Endothelial cell of hepatic sinusoid (primary cell): ENCODE measurements around the gene TJP1.
"Not testable (repeated sequence)": the region's sequence is repeated elsewhere in the genome, so short reads cannot be mapped to it uniquely, and the experiment has no call there.

Experiments
- in situ Hi-C: cut with HindIII; loops from 2 replicates; pipeline ENCODE4 v1.10.0; 2017; ENCODE audit warnings: low sequenced_read_pairs

TJP1 gene

GRCh38 chr15:29840054-29840453, 17.8 kb upstream of the TJP1 start:
- in situ Hi-C loops: no loop called here

- in situ Hi-C loops: no loop called here
Measured at GRCh38 chr15:29838352-29839010, 16.2 kb upstream of the TJP1 start.

- in situ Hi-C loops: no loop called here
Measured at GRCh38 chr15:29835301-29835700, 13.0 kb upstream of the TJP1 start.

GRCh38 chr15:29832709-29833108, 10.4 kb upstream of the TJP1 start:
- in situ Hi-C loops: no loop called here

- in situ Hi-C loops: no loop called here
Measured at GRCh38 chr15:29826908-29827820, 4.9 kb upstream of the TJP1 start.

GRCh38 chr15:29825227-29825626, 3.0 kb upstream of the TJP1 start:
- in situ Hi-C loops: no loop called here

- in situ Hi-C loops: loop anchor here (5.0 kb wide), 1 partner anchor 86 kb away; no protein-coding TSS in a partner anchor
Measured at GRCh38 chr15:29822684-29823459, 604 bp upstream of the TJP1 start.

- in situ Hi-C loops: loop anchor here (5.0 kb wide), 1 partner anchor 84 kb away; no protein-coding TSS in a partner anchor
Measured at GRCh38 chr15:29821416-29822099, 710 bp downstream of the TJP1 start.

GRCh38 chr15:29820394-29821154, 1.7 kb downstream of the TJP1 start:
- in situ Hi-C loops: loop anchor here (5.0 kb wide), 1 partner anchor 83 kb away; no protein-coding TSS in a partner anchor

- in situ Hi-C loops: loop anchor here (5.0 kb wide), 1 partner anchor 83 kb away; no protein-coding TSS in a partner anchor
Measured at GRCh38 chr15:29819979-29820378, 2.3 kb downstream of the TJP1 start.

- in situ Hi-C loops: no loop called here
Measured at GRCh38 chr15:29818141-29818540, 4.1 kb downstream of the TJP1 start.

- in situ Hi-C loops: not testable (repeated sequence)
Measured at GRCh38 chr15:29817455-29817854, 4.8 kb downstream of the TJP1 start.

GRCh38 chr15:29815000-29815710, 7.1 kb downstream of the TJP1 start:
- in situ Hi-C loops: no loop called here

GRCh38 chr15:29813009-29813408, 9.3 kb downstream of the TJP1 start:
- in situ Hi-C loops: no loop called here

GRCh38 chr15:29812384-29812694, 9.9 kb downstream of the TJP1 start:
- in situ Hi-C loops: no loop called here

- in situ Hi-C loops: no loop called here
Measured at GRCh38 chr15:29811691-29812383, 10.4 kb downstream of the TJP1 start.

- in situ Hi-C loops: loop anchor here (10.0 kb wide), 1 partner anchor 61 kb away; no protein-coding TSS in a partner anchor
Measured at GRCh38 chr15:29805708-29806104, 16.6 kb downstream of the TJP1 start.

GRCh38 chr15:29805043-29805707, 17.1 kb downstream of the TJP1 start:
- in situ Hi-C loops: loop anchor here (10.0 kb wide), 1 partner anchor 60 kb away; no protein-coding TSS in a partner anchor
